Cerebellar nuclear complex (tissue), 1 donor: ENCODE measurements around the gene RAB32.
"Not testable (repeated sequence)": the region's sequence is repeated elsewhere in the genome, so short reads cannot be mapped to it uniquely, and the experiment has no call there.

Experiments used
- DNase-seq, 2 experiments: peaks; one replicate each; lab custom pipeline; 2025; lab: John Stamatoyannopoulos, UW

RAB32 gene

DNA sequence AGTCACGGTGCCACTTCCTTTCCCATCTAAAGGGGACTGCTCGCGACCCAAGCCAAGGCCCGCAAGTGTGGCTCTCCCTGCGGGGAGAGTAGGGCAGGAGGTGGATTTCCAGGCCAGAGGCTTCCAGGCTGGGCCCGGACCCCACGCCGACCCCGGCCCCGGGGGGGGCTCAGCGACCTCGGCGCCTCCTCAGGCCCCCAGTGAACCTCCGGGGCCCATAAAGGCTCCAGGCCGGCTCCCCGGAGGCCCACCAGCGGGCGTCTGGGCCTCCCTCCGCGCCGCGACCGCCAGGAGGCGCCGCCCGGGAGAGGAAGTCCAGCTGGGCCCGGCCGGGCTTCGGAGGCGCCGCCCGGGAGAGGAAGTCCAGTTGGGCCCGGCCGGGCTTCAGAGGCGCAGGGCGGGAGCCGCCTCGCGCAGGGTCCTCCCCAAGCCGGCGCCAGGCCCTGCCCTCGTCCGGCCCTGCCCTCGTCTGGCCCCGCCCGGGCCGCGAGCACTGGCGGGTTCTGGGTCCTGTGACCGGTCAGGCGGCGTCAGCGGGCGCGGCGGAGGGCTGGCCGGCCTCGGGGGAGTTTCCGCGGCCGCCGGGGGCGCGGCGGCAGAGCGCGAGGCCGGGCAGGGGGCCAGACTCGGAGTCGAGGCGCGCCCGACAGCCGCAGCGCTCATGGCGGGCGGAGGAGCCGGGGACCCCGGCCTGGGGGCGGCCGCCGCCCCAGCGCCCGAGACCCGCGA lies at the start of gene RAB32:
Gene RAB32, plus strand, starts transcription at position 623 of the 729 bp plus-strand sequence. Its CDS starts 39 bp downstream, at position 662.
- no peak for DNase-seq

DNA sequence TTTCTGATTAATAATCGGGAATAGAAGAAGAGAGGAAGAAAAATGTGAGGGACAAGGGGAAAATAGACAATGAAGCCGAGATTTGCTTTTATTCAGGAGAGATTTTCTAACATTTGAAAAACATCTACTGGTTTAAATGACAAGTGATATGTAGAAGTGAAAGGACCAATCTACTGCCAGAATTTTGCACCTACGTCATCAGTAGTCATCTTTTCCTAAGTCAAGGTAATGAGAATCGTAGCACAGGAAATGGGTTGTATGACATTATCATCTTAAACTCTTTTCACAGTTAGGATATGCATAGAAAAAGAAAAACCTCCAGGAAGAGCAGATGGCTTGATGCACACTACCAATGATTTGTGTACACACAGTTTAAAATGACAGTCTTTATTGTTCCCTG lies 45.3 kb upstream of the RAB32 start:
- DNase-seq = no peak

DNA sequence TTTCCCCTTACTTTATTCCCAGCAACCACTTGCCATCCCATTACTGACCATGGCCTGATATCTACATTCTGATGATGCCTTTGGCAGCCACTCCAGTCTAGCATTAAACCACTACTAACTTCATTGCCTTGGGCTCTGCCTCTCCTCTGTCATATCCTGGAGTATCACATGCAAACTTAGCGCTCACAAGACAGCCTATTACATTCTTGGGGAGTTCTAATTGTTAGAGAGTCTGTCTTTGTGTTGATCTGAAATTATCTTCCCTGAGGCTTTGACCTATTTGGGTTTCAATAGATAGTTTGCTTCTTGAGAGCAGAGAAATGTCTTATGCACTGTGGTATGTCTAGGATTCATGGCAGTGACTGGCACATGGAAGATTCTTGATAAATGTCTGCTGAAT lies 40.5 kb upstream of the RAB32 start:
- DNase-seq = no peak

DNA sequence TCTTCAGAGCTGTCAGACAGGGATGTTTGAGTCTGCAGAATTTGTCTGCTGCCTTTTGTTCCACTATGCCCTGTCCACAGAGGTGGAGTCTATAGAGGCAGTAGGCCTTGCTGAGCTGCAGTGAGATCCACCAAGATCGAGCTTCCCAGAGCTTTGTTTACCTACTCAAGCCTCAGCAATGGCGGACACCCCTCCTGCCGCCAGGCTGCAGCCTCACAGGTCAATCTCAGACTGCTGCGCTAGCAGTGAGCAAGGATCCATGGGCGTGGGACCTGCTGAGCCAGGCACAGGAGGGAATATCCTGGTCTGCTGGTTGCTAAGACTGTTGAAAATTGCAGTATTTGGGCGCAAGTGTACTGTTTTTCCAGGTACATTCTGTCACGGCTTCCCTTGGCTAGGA lies 28.4 kb upstream of the RAB32 start:
- no peak for DNase-seq

GRCh38 chr6:146526192-146526591 lies 17.4 kb upstream of the RAB32 start:
- DNase-seq = peak in 1 of 2 experiments; percentile 38

DNA sequence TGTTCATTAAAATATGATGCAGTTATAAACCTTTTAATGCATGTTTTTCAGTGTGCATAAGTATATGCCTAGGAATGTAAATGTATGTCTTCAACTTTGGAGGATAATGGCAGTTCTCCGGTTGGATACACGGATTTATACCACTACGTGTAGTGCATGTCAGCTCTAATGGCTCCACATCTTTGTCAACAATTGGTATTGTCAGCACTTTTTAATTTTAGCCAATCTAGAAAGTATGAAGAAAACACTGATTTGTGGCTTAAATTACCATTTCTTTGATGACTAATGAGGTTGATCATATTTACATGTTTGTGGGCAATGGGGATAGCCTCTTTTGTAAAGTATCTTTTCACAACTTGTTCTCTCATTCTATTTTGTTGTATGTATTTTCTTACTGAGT lies 10.9 kb upstream of the RAB32 start:
- DNase-seq = no peak

GRCh38 chr6:146542881-146543210 lies 787 bp upstream of the RAB32 start:
- DNase-seq = no peak

DNA sequence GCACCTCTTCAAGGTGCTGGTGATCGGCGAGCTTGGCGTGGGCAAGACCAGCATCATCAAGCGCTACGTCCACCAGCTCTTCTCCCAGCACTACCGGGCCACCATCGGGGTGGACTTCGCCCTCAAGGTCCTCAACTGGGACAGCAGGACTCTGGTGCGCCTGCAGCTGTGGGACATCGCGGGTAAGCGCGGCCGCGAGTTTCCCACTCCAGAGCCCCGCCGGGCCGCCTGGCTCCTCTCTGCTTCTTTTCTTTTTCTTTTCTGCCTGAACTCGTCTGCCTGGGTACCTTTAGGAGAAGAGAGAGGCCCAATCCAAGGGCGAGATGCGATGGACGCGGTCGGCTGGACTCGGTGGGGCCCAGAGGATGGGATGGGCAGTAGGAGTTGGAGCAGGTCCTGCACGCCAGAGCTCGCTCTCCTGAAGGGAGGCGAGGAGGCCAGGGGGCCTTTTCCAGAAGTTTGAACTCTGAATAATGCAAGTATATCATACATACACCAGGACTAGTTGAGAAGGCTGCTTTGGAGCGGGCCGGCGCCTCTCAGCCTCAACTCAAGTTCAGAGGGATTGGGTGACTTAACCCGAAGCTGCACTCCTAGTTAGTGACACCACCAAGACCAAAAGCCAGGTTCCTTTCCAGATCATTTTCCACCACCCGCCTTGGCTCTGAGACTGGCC lies 445 bp downstream of the RAB32 start:
- no peak for DNase-seq

DNA sequence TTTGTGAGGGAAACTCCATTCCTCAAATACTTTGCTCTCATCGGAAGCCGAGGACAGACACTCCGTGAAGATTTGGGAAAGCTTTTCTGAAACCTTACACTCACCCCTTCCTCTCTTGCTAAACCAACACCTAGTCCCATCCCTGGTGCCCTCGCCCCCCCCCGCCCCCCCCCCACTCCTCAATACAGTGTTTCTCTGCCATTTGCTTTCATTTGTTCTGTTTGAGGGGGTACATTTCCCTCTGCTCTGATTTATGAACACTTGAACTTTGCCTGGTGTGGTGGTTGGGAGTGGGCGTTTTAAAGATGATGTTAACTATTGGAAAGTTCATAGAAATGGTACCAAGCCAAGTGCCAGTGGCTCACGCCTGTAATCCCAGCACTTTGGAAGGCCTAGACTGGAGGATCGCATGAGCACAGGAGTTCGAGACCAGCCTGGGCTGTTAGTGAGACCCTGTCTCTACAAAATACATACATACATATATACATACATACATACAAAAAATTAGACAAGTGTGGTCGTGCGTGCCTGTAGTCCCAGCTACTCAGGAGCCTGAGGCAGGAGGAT lies 1.1 kb downstream of the RAB32 start:
- DNase-seq = no peak

- DNase-seq = no peak
Observed at GRCh38 chr6:146545581-146545980, 1.9 kb downstream of the RAB32 start.

DNA sequence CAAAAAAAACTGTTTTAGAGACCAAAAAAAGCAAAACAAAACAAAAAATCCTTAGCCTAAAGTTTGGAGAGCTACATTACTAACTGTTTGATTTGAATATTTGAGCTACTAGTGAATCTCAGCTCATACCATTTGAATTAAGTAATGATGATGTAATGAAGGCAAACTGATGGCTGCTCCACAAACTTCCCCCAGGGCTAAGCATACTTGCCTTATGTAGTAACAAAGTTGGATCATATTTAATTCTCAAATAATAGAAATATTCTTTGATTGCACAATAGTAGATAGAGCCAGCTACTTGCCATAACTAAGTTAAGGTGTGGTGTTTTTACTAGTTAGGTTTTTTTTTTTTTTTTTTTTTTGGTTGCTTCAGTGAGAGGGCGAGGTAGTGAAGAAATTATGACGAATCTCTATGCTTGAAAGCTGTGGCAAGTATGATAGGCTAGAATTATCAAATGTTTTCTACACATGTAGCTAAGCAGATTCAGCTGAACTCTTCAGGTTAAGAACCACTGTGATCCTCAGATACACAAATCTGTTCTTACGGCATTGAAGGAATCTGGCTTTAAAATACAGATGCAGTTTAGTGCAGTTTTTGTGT lies 2.9 kb downstream of the RAB32 start:
- no peak for DNase-seq

DNA sequence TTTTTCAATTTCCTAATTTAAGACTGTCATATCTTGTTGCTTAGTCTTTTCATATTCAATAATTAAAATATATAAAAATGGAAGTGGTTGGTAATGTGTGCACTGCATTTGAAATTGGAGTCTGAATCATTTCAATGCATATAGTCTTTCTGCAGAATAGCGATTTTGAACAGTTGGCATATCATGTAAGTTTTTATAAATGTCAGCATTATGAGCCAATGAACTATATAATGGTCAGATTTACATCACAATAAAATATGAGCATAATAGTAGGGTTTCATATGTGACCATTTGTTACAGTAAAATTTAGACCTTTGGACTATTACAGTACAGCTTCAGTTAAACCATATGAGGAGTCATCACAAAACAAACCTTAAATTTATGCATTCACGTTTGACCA lies 4.3 kb downstream of the RAB32 start:
- no peak for DNase-seq

DNA sequence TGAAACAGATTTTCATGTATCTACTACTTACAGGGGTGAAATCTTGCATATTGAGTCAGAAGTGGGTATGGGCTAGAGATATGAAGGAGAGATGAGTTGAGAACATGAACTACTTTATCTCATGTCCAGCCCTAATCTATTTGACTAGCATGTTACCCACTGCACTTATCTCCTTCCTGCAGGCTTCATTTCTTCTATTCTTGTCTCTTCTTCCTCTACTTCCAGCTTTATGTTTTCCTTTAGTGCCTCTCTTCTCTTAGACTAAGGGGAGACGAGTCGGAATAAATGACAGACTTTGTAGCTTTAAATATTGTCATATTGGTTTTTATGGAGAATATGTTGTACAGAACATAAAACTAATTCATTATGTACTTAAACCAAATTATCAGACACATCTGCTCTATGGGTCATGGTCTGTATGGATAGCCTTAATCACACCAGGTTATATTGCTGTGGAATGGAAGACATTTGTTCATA lies 5.3 kb downstream of the RAB32 start:
- DNase-seq = no peak

DNA sequence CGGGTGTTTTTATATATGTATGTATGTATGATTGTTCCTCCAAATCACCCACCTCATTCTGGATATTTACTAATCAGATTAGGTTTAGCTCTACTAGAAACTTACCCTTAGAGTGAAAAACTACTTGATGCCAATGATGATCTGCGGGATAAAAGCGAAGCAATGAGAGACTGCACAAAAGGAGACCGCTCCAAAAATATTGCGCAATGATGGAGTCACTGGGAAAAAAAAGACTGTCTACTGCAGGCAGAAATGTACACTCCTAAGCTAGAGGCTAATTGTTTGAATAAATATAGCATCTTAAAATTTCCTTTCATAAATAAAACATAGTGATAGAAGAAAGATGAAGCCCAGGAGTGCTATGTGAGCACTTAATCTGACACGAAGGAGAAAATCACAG lies 7.3 kb downstream of the RAB32 start:
- no peak for DNase-seq

- no peak for DNase-seq
Observed at GRCh38 chr6:146551545-146551944, 7.9 kb downstream of the RAB32 start.

DNA sequence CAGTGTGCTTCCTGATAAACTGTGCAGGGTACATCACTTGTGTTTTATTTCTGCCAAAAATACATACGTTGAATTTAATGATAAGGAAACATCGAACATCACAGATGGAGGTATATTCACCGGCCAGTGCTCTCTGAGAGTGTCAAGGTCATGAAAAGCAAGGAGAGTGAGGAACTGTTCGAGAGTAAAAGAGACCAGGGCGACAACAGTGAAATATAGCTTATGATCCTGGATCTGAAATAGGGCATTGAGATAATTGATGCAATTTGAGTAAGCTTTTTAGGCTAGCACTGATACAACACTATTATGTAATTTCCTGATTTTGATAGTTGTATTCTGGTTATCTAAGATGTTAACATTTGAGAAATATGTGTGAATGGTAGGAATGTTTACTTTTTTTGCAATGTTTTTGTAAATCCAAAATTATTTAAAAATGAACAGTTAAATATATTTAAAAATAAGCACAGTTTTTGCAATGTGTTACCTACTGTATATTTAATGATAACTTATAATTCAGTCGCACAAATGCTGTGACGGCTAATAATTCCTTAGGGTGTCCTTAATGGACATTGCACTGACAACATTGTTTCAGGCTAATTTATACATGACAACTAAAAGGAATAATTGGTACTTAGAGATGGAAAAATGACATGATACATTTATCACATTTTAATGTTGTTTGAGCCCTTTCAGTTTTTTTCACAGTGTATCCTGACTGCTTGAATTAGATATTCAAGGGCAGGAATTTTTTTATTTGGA lies 9.9 kb downstream of the RAB32 start:
- DNase-seq = no peak

DNA sequence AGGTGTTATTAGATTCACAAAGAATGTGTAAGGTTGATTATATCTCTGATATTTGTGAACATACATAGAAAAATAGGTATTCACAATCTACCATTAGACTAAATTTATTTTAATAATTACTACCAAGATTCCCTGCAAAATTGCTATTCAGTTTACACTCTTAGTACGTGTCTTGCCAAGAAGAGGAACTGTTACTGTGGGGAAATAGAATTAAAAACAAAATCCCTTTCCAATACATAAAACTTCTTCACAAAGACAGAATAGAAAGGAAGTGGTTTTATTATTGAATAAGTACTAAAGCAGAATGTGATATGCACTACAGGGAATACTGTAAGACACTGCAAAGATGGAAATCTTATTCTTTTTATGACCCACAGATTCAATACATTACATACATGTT lies 17.0 kb downstream of the RAB32 start:
- DNase-seq = no peak

GRCh38 chr6:146566661-146567060 lies 23.0 kb downstream of the RAB32 start:
- not testable (repeated sequence) for DNase-seq

DNA sequence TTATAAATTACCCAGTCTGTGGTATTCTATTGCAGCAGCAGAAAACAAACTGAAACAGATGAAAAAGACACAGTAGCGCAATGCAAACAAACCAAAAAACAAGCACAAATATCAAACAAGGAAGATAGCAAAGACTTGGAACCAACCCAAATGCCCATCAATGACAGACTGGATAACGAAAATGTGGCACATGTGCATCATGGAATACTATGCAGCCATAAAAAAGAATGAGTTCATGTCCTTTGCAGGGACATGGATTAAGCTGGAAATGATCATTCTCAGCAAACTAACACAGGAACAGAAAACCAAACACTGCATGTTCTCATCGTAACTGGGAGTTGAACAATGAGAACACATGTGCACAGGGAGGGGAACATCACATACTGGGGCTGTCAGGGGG lies 25.0 kb downstream of the RAB32 start:
- DNase-seq = not testable (repeated sequence)

- DNase-seq = no peak
Observed at GRCh38 chr6:146574211-146574610, 30.6 kb downstream of the RAB32 start.

- no peak for DNase-seq
Observed at GRCh38 chr6:146578054-146578453, 34.4 kb downstream of the RAB32 start.

DNA sequence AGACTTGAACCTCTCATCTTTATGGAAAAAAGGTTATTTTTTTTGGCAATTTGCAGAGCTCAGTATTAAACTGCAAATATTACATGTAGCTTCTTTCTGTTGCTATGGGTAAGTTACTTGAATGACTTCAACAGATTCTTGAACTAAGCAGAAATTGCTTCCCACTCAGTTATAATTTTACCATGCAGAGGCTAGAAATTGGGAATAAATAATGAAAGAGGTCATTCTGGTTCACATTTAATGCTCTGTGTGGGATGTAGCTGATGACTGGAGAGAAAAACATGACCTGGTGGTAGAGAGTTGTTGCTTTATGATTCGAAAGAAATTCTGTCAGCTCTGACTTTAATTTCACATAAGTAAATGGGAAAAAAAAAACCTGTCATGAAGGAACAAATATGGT lies 38.3 kb downstream of the RAB32 start:
- DNase-seq = no peak
